CD4-positive, alpha-beta T cell treated with Interleukin-2 at 100 ng/mL for 4 hours (primary cell): ENCODE results near the gene OR6Q1.
"Not testable (repeated sequence)": the region's sequence is repeated elsewhere in the genome, so short reads cannot be mapped to it uniquely, and the experiment has no call there.

Experiments
- DNase-seq: peaks from one replicate; pipeline ENCODE4 v3.0.0-alpha.2; 2020; ENCODE audit warnings: low spot score

OR6Q1 gene

GRCh38 chr11:58030653-58031052, at the start of gene OR6Q1:
Gene OR6Q1, plus strand, starts transcription at chr11:58030953. Its CDS starts 0 bp downstream, at chr11:58030953.
- DNase-seq = no peak

- DNase-seq = no peak
Measured at GRCh38 chr11:57981536-57981935, 49.2 kb upstream of the OR6Q1 start.

- DNase-seq = no peak
Measured at GRCh38 chr11:57982776-57983175, 48.0 kb upstream of the OR6Q1 start.

GRCh38 chr11:57983191-57983590, 47.6 kb upstream of the OR6Q1 start:
- DNase-seq = no peak

GRCh38 chr11:57999523-57999922, 31.2 kb upstream of the OR6Q1 start:
- not testable (repeated sequence) for DNase-seq

GRCh38 chr11:58000021-58000420, 30.7 kb upstream of the OR6Q1 start:
- DNase-seq = not testable (repeated sequence)

GRCh38 chr11:58000699-58001098, 30.1 kb upstream of the OR6Q1 start:
- DNase-seq = no peak

- DNase-seq = no peak
Measured at GRCh38 chr11:58003036-58003435, 27.7 kb upstream of the OR6Q1 start.

- no peak for DNase-seq
Measured at GRCh38 chr11:58003591-58003990, 27.2 kb upstream of the OR6Q1 start.

- no peak for DNase-seq
Measured at GRCh38 chr11:58004664-58005063, 26.1 kb upstream of the OR6Q1 start.

- no peak for DNase-seq
Measured at GRCh38 chr11:58006940-58007339, 23.8 kb upstream of the OR6Q1 start.

- DNase-seq = no peak
Measured at GRCh38 chr11:58011771-58012170, 19.0 kb upstream of the OR6Q1 start.

GRCh38 chr11:58023435-58023931, 7.3 kb upstream of the OR6Q1 start, which contains the start of gene OR9Q1:
Gene OR9Q1, plus strand, starts transcription at chr11:58023881. Its CDS starts 155,564 bp downstream, at chr11:58179445.
- DNase-seq = no peak

GRCh38 chr11:58024601-58025091, 6.1 kb upstream of the OR6Q1 start:
- no peak for DNase-seq

- no peak for DNase-seq
Measured at GRCh38 chr11:58027341-58027740, 3.4 kb upstream of the OR6Q1 start.

- DNase-seq = no peak
Measured at GRCh38 chr11:58028687-58029411, 1.9 kb upstream of the OR6Q1 start.

- DNase-seq = no peak
Measured at GRCh38 chr11:58034471-58034870, 3.7 kb downstream of the OR6Q1 start.

- DNase-seq = no peak
Measured at GRCh38 chr11:58039589-58039988, 8.8 kb downstream of the OR6Q1 start.

- DNase-seq = no peak
Measured at GRCh38 chr11:58043379-58043778, 12.6 kb downstream of the OR6Q1 start.

- DNase-seq = no peak
Measured at GRCh38 chr11:58046231-58046630, 15.5 kb downstream of the OR6Q1 start.

GRCh38 chr11:58047818-58048217, 17.1 kb downstream of the OR6Q1 start:
- no peak for DNase-seq

GRCh38 chr11:58055806-58056401, 25.2 kb downstream of the OR6Q1 start:
- no peak for DNase-seq

GRCh38 chr11:58057481-58057880, 26.7 kb downstream of the OR6Q1 start:
- DNase-seq = no peak
